Measurements from ENCODE around the gene ANKRD65.
"Not testable (repeated sequence)": the region's sequence is repeated elsewhere in the genome, so short reads cannot be mapped to it uniquely, and the experiment has no call there.

ANKRD65 gene

GRCh38 chr1:1430992-1431844 lies 10.1 kb upstream of the ANKRD65 start:
- DNase-seq (ENCODE audit: low read depth in 2 of 2), result no peak

DNA sequence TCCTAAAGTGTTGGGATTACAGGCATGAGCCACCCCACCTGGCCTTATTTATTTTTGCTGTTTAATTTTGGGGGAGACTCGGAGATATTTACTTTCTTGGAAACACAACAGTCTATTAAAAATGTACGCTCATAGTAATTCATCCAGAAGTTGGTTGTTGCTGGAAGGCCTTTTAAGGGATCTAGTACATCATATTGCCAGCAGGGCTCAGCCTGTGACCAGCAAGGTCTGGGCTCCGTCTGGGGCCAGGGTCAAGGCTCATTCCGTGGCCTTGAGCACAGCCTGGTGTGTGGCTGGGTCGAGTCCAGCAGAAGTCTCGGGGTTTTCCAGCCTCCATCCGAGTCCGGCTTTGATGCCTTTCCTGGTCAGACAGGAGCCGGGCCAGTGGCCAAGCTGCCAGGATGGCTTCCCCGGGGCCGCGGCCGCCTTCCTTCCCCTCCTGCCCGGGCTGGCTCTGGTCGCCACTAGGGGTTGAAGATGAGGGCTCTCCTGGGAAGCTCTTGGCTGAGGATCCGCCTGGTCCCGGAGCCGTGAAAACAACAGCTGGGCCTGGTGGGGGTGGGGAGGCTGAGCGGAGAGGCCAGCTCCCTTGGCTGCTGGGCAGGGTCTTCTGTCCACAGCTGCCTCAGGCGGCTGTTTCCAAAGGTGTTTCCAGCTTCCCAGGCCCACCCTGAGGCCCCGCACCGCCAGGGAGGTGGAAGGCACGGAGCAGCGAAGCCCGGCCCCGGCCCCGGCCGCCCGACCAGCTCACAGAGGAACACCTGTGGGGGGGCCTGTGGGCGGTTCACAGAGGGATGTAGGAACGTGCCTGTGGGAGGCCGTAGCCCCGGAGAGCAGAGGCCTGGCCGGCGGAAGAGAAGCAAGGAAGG lies 9.3 kb upstream of the ANKRD65 start:
- DNase-seq (ENCODE audit: low read depth in 2 of 2), result no peak

- no peak for DNase-seq (ENCODE audit: low read depth in 2 of 2)
Measured at GRCh38 chr1:1429671-1430073, 8.6 kb upstream of the ANKRD65 start.

DNA sequence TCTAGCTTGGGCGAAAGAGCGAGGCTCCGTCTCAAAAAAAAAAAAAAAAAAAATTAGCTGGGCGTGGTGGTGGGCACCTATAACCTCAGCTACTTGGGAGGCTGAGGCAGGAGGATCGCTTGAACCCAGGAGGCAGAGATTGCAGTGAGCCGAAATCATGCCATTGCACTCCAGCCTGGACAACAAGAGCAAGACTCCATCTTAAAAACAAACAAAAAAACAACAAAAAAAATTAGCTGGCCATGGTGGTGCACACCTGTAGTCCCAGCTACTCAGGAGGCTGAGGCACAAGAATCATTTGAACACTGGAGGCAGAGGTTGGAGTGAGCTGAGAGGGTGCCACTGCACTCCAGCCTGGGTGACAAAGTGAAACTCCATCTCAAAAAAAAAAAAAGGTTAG lies 7.9 kb upstream of the ANKRD65 start:
- not testable (repeated sequence) for DNase-seq (ENCODE audit: low read depth in 2 of 2)

DNA sequence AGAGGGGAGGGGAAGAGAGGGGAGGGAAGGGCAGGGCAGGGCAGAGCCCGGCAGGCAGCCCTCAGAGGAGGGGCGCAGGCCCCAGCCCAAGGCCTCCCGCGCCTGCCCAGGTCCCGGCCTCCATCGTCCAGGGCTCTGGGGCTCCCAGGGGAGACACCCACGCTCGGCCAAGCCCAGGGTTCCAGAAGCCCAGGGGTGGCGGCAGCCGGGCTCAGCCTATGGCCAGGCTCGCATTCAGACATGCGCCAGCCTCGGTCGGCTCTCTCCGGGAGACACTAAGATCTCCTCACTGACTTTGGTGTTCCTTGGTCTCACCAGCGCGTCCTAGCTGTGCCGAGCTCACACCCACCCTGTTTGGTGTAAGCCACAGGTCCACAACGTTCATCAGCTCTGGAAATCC lies 7.1 kb upstream of the ANKRD65 start:
- no peak for DNase-seq (ENCODE audit: low read depth in 2 of 2)

GRCh38 chr1:1427820-1428148 lies 6.7 kb upstream of the ANKRD65 start:
- DNase-seq (ENCODE audit: low read depth in 2 of 2), result no peak

DNA sequence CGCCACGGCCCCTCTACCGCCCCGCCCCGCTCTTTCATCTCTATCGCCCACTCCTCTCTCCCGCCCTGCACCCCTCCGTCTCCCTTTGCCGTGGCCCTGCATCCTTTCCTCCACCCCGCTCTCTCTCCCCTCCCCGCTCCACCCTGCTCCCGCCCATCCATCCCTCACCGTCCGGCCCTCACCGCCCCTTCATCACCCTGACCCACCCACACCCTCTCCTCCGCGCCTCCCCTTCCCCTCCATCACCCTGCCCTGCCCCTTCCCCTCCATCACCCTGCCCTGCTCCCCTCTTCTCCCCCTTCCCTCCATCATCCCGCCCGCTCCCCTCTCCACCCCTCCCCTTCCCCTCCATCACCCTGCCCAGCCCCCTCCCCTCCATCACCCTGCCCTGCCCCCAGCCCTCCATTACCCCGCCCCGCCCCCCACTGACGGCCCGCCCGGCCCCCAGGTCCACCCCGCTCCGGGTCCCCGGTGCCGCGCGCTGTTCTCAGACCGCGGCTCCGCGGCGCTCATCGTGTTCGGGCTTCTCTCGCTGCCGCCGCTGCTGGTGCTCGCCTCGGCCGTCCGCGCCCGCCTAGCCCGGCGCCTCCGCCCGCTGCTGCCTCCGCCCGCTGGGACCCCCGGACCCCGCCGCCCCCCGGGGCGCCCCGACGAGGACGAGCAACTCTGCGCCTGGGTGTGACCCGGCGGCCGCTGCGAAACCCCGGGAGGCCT lies 6.2 kb upstream of the ANKRD65 start:
- DNase-seq (ENCODE audit: low read depth in 2 of 2), result no peak

- no peak for DNase-seq (ENCODE audit: low read depth in 2 of 2)
Measured at GRCh38 chr1:1426496-1427105, 5.5 kb upstream of the ANKRD65 start.

DNA sequence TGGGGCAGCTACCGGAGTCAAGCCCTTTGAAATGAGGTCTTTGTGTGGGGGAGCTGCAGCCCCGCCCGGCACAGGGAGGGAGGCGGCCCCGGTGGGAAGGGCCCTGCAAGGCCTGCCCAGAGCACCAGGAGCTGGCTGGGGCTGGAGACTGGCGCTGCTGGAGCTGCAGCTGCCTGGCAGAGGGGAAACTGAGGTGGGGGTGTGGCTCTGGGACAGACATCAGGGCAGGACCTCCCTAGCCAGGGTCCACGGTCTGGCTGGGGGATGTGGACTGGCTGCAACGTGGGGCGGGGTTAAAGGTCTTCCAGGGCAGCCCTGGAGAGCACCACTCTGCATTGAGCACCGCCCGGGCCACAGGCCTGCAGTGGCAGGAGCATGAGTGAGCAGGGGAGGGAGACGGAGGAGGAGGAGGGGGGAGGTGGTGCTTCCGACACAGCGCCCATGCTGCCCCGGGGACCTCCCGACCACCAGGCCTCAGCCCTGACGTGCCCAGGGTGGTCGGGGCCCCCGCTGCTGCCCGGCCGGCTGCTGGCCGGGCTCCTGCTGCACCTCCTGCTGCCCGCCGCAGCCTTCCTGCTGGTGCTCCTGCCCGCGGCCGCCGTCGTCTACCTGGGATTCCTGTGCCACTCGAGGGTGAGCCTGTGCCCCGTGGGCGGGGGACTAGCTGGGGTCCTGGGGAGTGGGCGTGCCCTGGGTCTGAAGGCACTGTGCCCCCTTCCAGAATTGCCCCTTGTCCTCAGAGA lies 4.8 kb upstream of the ANKRD65 start:
- DNase-seq (ENCODE audit: low read depth in 2 of 2), result no peak

DNA sequence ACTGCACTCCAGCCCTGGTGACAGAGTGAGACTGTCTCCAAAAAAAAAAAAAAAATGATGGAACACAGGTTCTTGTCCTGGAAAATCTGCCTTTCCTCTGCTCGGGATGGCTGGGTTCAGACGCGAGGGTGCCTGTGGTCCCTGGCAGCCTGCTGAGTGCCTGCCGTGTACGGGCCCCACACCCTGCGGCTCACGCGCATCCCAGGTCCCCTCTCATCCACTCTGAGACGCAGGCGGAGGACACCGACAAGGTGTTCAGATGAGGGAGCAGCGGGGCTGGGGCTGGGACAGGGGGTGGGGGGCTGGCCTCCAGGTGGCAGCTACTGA lies 4.3 kb upstream of the ANKRD65 start:
- no peak for DNase-seq (ENCODE audit: low read depth in 2 of 2)

GRCh38 chr1:1424707-1425106 lies 3.6 kb upstream of the ANKRD65 start:
- DNase-seq (ENCODE audit: low read depth in 2 of 2), result no peak

GRCh38 chr1:1423245-1423597 lies 2.1 kb upstream of the ANKRD65 start:
- no peak for DNase-seq (ENCODE audit: low read depth in 2 of 2)

DNA sequence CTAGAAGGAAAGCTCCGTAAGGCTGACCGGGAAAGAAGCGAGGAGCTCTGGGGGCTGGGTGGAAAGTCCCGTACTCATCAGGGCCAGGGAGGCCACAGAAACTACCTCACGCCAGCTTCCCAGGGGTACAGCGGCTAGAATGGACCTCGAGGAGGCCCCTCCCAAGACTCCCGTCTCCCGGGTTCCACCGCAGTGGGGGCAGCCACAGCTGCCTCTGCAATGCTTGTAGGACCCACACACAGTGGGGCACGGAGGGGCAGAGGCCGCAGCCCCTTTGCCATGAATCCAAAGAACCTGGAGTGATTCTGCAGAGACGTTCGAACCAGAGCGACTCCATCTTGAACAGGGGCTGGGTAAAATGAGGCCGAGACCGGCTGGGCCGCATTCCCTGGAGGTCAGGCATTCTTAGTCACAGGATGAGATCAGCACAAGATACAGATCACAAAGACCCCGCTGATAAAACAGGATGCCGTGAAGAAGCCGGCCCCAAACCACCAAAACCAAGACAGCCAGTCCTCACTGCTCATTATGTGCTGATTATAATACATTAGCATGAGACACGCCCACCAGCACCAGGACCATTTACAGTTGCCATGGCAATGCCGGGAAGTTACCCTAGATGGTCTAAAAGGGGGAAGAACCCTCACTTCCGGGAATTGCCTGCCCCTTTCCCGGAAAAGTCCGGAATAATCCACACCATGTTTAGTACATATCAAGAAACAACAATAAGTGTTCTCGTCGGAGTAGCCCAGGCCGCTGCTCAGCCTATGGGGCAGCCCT lies 1.6 kb upstream of the ANKRD65 start:
- no peak for DNase-seq (ENCODE audit: low read depth in 2 of 2)

- DNase-seq (ENCODE audit: low read depth in 2 of 2), result no peak
Measured at GRCh38 chr1:1421907-1422464, 910 bp upstream of the ANKRD65 start.

GRCh38 chr1:1420654-1421141 lies 378 bp downstream of the ANKRD65 start:
- no peak for DNase-seq (ENCODE audit: low read depth in 2 of 2)

- no peak for DNase-seq (ENCODE audit: low read depth in 2 of 2)
Measured at GRCh38 chr1:1419813-1420653, 1.0 kb downstream of the ANKRD65 start.

DNA sequence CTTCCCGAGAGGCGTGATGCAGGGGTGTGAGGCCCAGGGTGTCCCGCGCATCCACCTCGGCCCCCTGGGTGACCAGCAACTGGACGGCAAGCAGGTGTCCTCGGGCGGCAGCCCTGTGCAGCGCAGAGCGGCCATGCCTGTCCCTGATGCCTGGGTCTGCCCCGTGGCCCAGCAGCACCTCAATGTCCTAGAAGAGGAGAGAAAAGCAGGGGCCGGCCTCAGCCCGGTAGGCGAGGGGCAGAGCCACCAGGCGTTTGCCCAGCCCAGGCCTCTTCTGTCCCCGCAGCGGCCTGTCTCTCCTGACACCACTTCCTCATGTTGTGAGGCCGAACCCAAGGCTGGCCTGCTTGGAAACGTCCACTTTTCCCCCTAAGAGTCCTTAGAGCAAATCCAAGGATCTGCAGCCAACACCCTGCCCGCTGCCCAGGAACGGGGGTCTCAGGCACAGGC lies 1.7 kb downstream of the ANKRD65 start:
- DNase-seq (ENCODE audit: low read depth in 2 of 2), result no peak

DNA sequence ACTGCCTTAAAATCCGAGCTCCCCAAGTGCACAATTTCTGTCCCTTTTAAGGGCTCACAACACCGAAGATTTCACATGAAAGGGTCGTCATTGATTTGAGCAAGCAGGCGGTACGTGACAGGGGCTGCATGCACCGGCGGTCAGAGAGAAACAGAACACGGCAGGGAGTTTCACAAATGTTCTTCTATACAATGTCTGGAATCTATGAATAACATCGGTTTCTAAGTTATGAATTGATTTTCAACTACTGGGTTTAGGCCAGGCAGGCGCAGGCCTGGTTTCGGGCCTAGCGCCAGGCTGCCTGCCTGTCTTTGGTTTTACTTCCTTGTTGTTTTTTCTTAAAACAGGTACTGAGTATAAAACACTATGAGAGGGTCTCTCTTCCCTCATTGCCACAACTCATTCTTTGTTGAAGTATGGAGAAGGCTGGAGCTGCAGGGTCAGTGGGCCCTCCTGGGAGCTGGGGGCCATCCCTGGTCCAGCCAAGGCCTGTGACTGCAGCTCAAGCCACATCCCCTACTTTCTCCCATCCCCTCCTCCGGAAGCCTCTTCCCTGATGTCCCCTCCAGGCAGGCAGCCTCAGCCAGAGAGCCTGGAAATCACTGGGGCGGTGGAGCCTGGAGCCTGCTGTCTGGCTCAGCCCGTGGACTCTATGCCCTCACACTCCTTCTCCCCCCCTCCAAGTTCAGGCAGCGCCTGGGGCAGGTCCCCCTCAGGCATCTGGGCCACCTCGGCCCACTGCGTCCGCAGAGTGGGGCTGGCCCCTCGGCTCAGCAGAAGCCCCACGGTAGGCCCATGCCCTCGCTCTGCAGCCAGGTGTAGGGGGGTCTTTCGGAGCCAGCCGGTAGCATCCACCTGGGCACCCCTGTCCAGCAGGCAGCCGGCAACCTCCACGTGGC lies 2.4 kb downstream of the ANKRD65 start:
- DNase-seq (ENCODE audit: low read depth in 2 of 2), result no peak

Measured in stimulated activated CD4-positive, alpha-beta T cell treated with anti-CD3 and anti-CD28 coated beads, Interleukin-4, amount 100 ng/mL, for 48 hours (primary cell).